SH-SY5Y (cell line): Measurements from ENCODE around the gene SLC19A1.

Experiments
- GATA2 ChIP-seq: IDR thresholded peaks from 2 replicates; pipeline ENCODE4 v1.6.1; 2011; ENCODE audit warnings: mild to moderate bottlenecking, low read depth, low read length
- GATA3 ChIP-seq: IDR thresholded peaks from 2 replicates; pipeline ENCODE4 v1.6.1; 2011; ENCODE audit warnings: low read depth, mild to moderate bottlenecking, low read length, moderate library complexity

DNA sequence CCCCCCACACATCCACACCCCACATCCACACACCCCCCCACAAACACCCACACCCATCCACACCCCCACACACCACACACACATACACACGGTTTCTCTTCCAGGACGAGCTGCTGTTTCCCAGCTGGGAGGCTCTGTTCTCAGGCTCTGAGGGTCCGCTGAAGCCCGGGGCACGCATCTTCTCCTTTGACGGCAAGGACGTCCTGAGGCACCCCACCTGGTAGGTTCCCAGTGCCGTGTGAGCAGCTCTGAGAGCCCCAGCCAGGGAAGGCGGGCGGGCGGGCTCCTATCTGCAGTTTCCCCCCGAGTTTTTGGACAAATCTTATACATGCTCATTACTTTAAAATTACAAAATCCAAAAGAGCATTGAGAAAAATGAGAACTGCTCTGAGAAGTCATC is 31.2 kb downstream of the SLC19A1 start:
- no peak for TF ChIP-seq GATA2
- TF ChIP-seq GATA3, result no peak
